Heart right ventricle (tissue), 16 donors: ENCODE data around the gene XPO6. TPM values are rescaled to one million over a fixed set of nuclear protein-coding genes. Genes with fewer than 3 reads are reported as not detected.

Experiments
- ATAC-seq, 8 donors: fragments of 200-7000 bp; cut with Tn5 transposase; one replicate each; pipeline ENCODE4 v1.9.1; 2020; ENCODE audit warnings: mild to moderate bottlenecking in 8 of 8, moderate library complexity in 8 of 8, moderate number of reproducible peaks in 1 of 8
- DNase-seq, 2 donors: peaks; one replicate each; pipeline ENCODE4 v3.0.0-alpha.2; 2020
- H3K27ac ChIP-seq, 10 donors: fragments of 200-600 bp; sonication (generic) in 2 of 10; one replicate each; pipeline versions ENCODE4 v1.5.0 to v1.8.0; 2020 to 2022; ENCODE audit warnings: mild to moderate bottlenecking in 3 of 10
- H3K27me3 ChIP-seq, 7 donors: fragments of 200-600 bp; one replicate each; pipeline ENCODE4 v1.8.0; 2021 to 2022; ENCODE audit warnings: mild to moderate bottlenecking in 2 of 7
- H3K36me3 ChIP-seq, 9 donors: fragments of 200-600 bp; sonication (generic) in 1 of 9; one replicate each; pipeline versions ENCODE4 v1.5.0 to v1.8.0; 2020 to 2022; ENCODE audit warnings: mild to moderate bottlenecking in 2 of 9
- H3K4me1 ChIP-seq, 9 donors: fragments of 200-600 bp; sonication (generic) in 1 of 9; one replicate each; pipeline versions ENCODE4 v1.5.0 to v1.8.0; 2020 to 2022; ENCODE audit warnings: mild to moderate bottlenecking in 4 of 9
- H3K4me3 ChIP-seq, 10 donors: fragments of 200-600 bp; sonication (generic) in 2 of 10; one replicate each; pipeline versions ENCODE4 v1.5.0 to v1.8.0; 2020 to 2022; ENCODE audit warnings: mild to moderate bottlenecking in 7 of 10, moderate library complexity in 2 of 10
- H3K9me3 ChIP-seq, 11 donors: fragments of 200-600 bp in 10 of 11; sonication (generic) in 2 of 11; one replicate each; pipeline versions ENCODE4 v1.5.0 to v1.8.0; 2013 to 2022; ENCODE audit warnings: mild to moderate bottlenecking in 2 of 11, control low read depth in 1 of 11, moderate library complexity in 1 of 11
- WGBS, 2 donors: extraction: QIAGEN DNeasy Blood & Tissue Kit; methylation state at CpG; one replicate each; pipeline ENCODE4 v1.1.7; 2013; ENCODE audit warnings: inconsistent platforms in 1 of 2; 5-methylcytosine and 5-hydroxymethylcytosine counted together
- intact Hi-C, 10 donors: fragments of 100-400 bp; cut with DNase I; formaldehyde crosslinking; loops; one replicate each; pipeline versions ENCODE4 v1.11.1 to v1.14.2; 2022
- long read RNA-seq, 3 donors: library from polyadenylated mRNA; unstranded; transcript quantifications; one replicate each; pipeline ENCODE4 v2.0.0, GENCODE V29; 2020 to 2021
- polyA plus RNA-seq, 2 donors: library from polyadenylated mRNA; stranded (reverse); fragments of 200-250 nt; gene quantifications; one replicate each; pipeline ENCODE4 v1.2.3, GENCODE V29; 2013
- total RNA-seq, 10 donors: library from RNA; stranded (reverse); fragmentation: NEBNext Ultra II Directional in 3 of 10; extraction: Animal tissue kit (Norgen Biotek cat#: 25700) in 3 of 10; gene quantifications; one replicate each; pipeline versions ENCODE4 v1.2.1 to v1.2.4, GENCODE V29; 2021 to 2023
- TF ChIP-seq, protein P1 (sequence below), 9 donors: fragments of 200-600 bp; sonication (generic) in 2 of 9; IDR thresholded peaks; one replicate each; pipeline versions ENCODE4 v1.5.0 to v1.8.0; 2021 to 2022; ENCODE audit warnings: antibody characterized with exemption in 9 of 9, mild to moderate bottlenecking in 5 of 9, moderate library complexity in 1 of 9
- donor health status: Arrhythmogenic right ventricular cardiomyopathy.
- donor health status: ischemic (EF 13 %, LVEDD 7.1; RV severe dilation, severe dysfunction).
- donor health status: healthy with polysubstance abuse.
- donor health status: DM: no; HTN: yes; CAD: no.
- donor health status: DM: no; HTN: no; CAD: no.
- donor health status: ischemic (EF 25% LVEDD 6.9; RV normal size, moderate dysfunction).
- donor health status: ischemic (EF 25% LVEDD 5.7; RV mildly dilated, moderate dysfunction).
- donor health status: healthy.
- donor health status: DM: yes; HTN: yes; CAD: no.
- donor health status: Ischemic cardiomyopathy.
- donor health status: ischemic (EF 35%, LVEDD 5.7; RV mildly dilated, moderate dysfunction).
- donor health status: nonischemic (EF 11% LVEDD 7.7; RV severe dilation, severe dysfunction).
- donor health status: DM: yes; HTN: yes; CAD: no.
- donor health status: PGD.
- donor health status: ischemic (EF 29% LVEDD 5.4; RV normal size, mild dysfunction).
- donor health status: nonischemic (EF 23%, LVEDD 6.1; RV moderate dilation, normal function).

XPO6 gene
- total RNA-seq (10 to 100 TPM; 22.1 to 41.8 (median 28.9) TPM), polyA plus RNA-seq (10 to 100 TPM; 34.1 to 36.3 TPM)
- long read RNA-seq, donor 1, full-length matches to known transcripts: 2 of 14 reads
- long read RNA-seq, donor 1, partial matches to known transcripts: 7 of 14 reads
- long read RNA-seq, donor 1, other reads (novel, unspliced or antisense): 5 of 14 reads
- long read RNA-seq, donor 2, partial matches to known transcripts: 10 of 13 reads
- long read RNA-seq, donor 2, other reads (novel, unspliced or antisense): 3 of 13 reads
- long read RNA-seq, donor 3, full-length matches to known transcripts: 1 of 21 reads
- long read RNA-seq, donor 3, partial matches to known transcripts: 16 of 21 reads
- long read RNA-seq, donor 3, other reads (novel, unspliced or antisense): 4 of 21 reads

GRCh38 chr16:28211758-28212531 lies at the start of gene XPO6:
TSS of gene XPO6 (minus strand) at chr16:28211965. CDS start at chr16:28211368, 597 bp downstream.
- H3K4me1 ChIP-seq: peaks cover 3 to 45% (median 22%) of the 10 kb centered on the region in 9 donors
- peak within 1 kb of the TSS; percentile 71 to 96 (median 88) for H3K27ac ChIP-seq
- no peaks in the 10 kb centered on the region for H3K9me3 ChIP-seq
- intact Hi-C loops: no loop called here
- peak; percentile 96 to 98 for DNase-seq
- H3K27me3 ChIP-seq: no peaks in the 10 kb centered on the region
- peak; percentile 90 to 98 (median 95) for ATAC-seq
- H3K36me3 ChIP-seq: peaks cover 0 to 28% (median 0%) of the 10 kb centered on the region in 9 donors
- peak within 1 kb of the TSS; percentile 47 to 90 (median 80) for H3K4me3 ChIP-seq
- TF ChIP-seq, protein P1, sequence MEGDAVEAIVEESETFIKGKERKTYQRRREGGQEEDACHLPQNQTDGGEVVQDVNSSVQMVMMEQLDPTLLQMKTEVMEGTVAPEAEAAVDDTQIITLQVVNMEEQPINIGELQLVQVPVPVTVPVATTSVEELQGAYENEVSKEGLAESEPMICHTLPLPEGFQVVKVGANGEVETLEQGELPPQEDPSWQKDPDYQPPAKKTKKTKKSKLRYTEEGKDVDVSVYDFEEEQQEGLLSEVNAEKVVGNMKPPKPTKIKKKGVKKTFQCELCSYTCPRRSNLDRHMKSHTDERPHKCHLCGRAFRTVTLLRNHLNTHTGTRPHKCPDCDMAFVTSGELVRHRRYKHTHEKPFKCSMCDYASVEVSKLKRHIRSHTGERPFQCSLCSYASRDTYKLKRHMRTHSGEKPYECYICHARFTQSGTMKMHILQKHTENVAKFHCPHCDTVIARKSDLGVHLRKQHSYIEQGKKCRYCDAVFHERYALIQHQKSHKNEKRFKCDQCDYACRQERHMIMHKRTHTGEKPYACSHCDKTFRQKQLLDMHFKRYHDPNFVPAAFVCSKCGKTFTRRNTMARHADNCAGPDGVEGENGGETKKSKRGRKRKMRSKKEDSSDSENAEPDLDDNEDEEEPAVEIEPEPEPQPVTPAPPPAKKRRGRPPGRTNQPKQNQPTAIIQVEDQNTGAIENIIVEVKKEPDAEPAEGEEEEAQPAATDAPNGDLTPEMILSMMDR (IDR thresholded peaks at IDR 0.05): peak in 1 of 9 donors; percentile 9
- 2% methylated on average over 64 to 76 of the region's 76 CpGs for WGBS, 2 donors

GRCh38 chr16:28260193-28260592 lies 48.4 kb upstream of the XPO6 start:
- WGBS, 2 donors: 68 to 73% methylated on average over 1 of the region's 1 CpG
- Histone ChIP-seq H3K9me3 (no peaks in the 10 kb centered on the region), H3K27me3 (peaks cover 0 to 35% (median 19%) of the 10 kb centered on the region in 7 donors), H3K4me1 (peaks cover 0 to 39% (median 5%) of the 10 kb centered on the region in 9 donors), H3K4me3 (peak overlapping the region in 8 of 10 donors; percentile 17 to 65 (median 56)), H3K27ac (peak overlapping the region in 8 of 10 donors; percentile 33 to 92 (median 78)), H3K36me3 (no peaks in the 10 kb centered on the region)
- DNase-seq (peak; percentile 29 to 47), ATAC-seq (peak; percentile 18 to 71 (median 56))
- TF ChIP-seq, protein P1 (IDR thresholded peaks at IDR 0.05): no peak
- intact Hi-C loops: no loop called here

DNA sequence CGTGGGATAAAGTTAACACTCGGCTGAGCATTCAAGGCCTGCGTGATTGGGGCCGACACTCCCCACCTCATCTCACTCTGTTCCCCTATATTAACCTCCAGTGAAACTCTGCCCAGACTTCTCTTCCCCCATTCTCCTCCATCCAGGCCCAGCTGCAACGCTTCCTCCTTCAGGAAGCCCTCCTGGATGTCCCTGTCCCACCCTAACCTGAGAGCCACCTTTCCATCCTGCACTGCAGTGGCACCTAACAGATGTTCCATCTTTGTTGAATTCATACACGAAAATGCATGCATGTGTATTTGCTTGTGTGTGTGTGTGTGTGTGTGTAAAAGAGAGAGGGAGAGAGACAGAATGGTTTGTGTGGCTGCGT lies 48.0 kb upstream of the XPO6 start:
- Histone ChIP-seq H3K27me3 (peaks cover 0 to 35% (median 19%) of the 10 kb centered on the region in 7 donors), H3K9me3 (no peaks in the 10 kb centered on the region), H3K4me3 (peak overlapping the region in 9 of 10 donors; percentile 37 to 65 (median 54)), H3K4me1 (peaks cover 0 to 39% (median 5%) of the 10 kb centered on the region in 9 donors), H3K27ac (peak overlapping the region in 8 of 10 donors; percentile 64 to 92 (median 78)), H3K36me3 (no peaks in the 10 kb centered on the region)
- TF ChIP-seq, protein P1 (IDR thresholded peaks at IDR 0.05): no peak
- DNase-seq (no peak), ATAC-seq (no peak)
- intact Hi-C loops: no loop called here
- WGBS, 2 donors: 60 to 61% methylated on average over 7 of the region's 7 CpGs

DNA sequence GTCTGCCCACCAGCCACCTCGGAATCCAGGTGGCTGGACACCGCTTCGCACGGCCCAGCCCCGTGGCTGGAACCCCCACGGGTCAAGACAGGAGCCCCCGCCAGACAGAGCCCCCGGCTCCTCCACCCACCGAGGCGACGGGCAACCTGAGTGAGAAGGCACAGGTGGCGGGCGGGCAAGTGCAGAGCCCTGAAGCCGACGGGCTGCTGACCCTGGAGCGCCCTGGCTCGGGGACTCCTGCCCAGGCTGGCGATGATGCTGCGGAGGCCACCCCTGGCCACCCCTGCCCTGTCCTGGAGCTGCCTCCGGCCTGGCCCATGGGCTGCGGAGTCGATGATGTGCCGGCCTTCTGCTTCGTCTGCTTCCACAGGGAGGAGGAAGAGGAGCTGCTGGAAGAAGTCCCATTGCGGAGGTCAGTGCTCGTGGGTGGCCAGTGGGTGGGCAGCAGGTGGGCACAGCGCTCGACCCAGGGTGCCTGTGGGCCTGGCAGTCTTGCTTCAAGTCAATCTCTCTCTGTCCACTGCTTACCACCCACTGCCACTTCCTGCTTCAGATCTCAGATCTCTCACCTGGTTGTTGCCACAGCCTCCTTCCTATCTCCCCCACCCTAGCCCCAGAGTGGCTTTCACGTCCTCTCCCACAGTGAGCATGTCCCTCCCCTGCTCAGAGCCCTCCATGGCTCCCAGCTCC lies 47.5 kb upstream of the XPO6 start:
- Histone ChIP-seq H3K4me3 (peak overlapping the region; percentile 32 to 65 (median 54)), H3K27ac (peak overlapping the region in 9 of 10 donors; percentile 26 to 92 (median 77)), H3K27me3 (peaks cover 0 to 35% (median 19%) of the 10 kb centered on the region in 7 donors), H3K9me3 (no peaks in the 10 kb centered on the region), H3K4me1 (peaks cover 0 to 39% (median 5%) of the 10 kb centered on the region in 9 donors), H3K36me3 (no peaks in the 10 kb centered on the region)
- intact Hi-C loops: no loop called here
- WGBS, 2 donors: 26 to 39% methylated on average over 27 to 29 of the region's 29 CpGs
- TF ChIP-seq, protein P1 (IDR thresholded peaks at IDR 0.05): no peak
- DNase-seq: no peak
- peak; percentile 14 to 56 (median 29) for ATAC-seq
